Measurements from ENCODE around the gene OSTF1.

Gene OSTF1

GRCh38 chr9:75101004-75101588 is 12.8 kb downstream of the OSTF1 start:
- DNase-seq (ENCODE audit: extremely low read depth, low read depth) = no peak
- TF ChIP-seq CTCF (IDR thresholded peaks at IDR 0.05; ENCODE audit: low read depth, low read length) = no peak

- DNase-seq (ENCODE audit: extremely low read depth, low read depth) = no peak
- no peak for TF ChIP-seq CTCF (IDR thresholded peaks at IDR 0.05; ENCODE audit: low read depth, low read length)
Observed at GRCh38 chr9:75102177-75102790, 14.0 kb downstream of the OSTF1 start.

GRCh38 chr9:75104607-75105006 is 16.3 kb downstream of the OSTF1 start:
- TF ChIP-seq CTCF (IDR thresholded peaks at IDR 0.05; ENCODE audit: low read depth, low read length) = no peak
- DNase-seq (ENCODE audit: extremely low read depth, low read depth) = no peak

- DNase-seq (ENCODE audit: extremely low read depth, low read depth) = no peak
- TF ChIP-seq CTCF (IDR thresholded peaks at IDR 0.05; ENCODE audit: low read depth, low read length) = no peak
Observed at GRCh38 chr9:75105019-75105540, 16.8 kb downstream of the OSTF1 start.

- TF ChIP-seq CTCF (IDR thresholded peaks at IDR 0.05; ENCODE audit: low read depth, low read length) = no peak
- DNase-seq (ENCODE audit: extremely low read depth, low read depth) = no peak
Observed at GRCh38 chr9:75105841-75106240, 17.5 kb downstream of the OSTF1 start.

GRCh38 chr9:75106857-75107256 is 18.5 kb downstream of the OSTF1 start:
- no peak for DNase-seq (ENCODE audit: extremely low read depth, low read depth)
- TF ChIP-seq CTCF (IDR thresholded peaks at IDR 0.05; ENCODE audit: low read depth, low read length) = no peak

- no peak for DNase-seq (ENCODE audit: extremely low read depth, low read depth)
- TF ChIP-seq CTCF (IDR thresholded peaks at IDR 0.05; ENCODE audit: low read depth, low read length) = no peak
Observed at GRCh38 chr9:75108571-75108970, 20.3 kb downstream of the OSTF1 start.

All from AG09319 (cell line).